ENCODE measurements around the gene SEPTIN3. TPM values are rescaled to one million over a fixed set of nuclear protein-coding genes. Genes with fewer than 3 reads are reported as not detected.

Gene SEPTIN3
- total RNA-seq, 1 donor from 2014 or later: 8.8 TPM

DNA sequence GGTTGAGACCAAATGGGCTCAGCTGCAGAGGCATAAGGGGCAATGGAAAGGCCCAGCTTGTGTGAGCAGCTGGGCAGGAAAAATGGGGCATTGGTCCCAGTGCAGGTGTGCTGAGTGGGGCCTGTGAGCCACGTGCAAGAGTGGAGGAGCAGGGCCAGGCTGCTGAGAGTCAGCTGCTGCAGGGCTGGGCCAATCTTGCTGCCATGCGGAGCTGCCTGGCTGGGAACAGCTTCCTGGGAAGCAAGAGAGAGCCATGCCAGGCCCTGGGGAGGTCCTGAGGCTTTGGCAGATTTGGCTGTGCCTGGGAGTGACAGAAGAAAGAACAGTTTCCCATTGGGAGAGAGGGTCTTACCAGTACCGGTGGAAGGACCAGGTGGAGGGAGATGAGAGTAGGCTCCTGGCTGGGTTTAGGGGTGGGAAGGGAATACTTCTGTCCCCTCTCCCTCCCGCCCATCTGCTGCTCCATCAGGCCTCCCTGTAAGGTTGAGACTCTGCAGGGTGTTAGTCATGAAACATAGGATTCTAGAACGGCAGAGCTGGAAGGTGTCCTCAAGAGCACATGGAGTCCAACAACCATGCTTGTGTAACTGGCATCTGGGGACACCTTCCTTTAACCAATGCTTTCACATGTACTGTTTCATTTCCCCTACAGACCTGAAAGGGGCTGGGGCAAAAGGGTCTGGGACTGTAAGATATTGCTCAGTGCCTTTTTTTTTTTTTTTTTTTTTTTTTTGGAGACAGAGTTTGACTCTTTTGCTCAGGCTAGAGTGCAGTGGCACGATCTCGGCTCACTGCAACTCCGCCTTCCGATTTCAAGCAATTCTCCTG is 10.4 kb downstream of the SEPTIN3 start:
- Mint-ChIP-seq H3K4me3 (no peak overlapping the region), H3K4me1 (peaks cover 9% of the 10 kb centered on the region), H3K9me3 (no peaks in the 10 kb centered on the region), H3K27ac (no peak overlapping the region), H3K36me3 (no peaks in the 10 kb centered on the region), H3K27me3 (ENCODE audit: low read depth) (peaks cover 46% of the 10 kb centered on the region)
- TF ChIP-seq, protein P1, sequence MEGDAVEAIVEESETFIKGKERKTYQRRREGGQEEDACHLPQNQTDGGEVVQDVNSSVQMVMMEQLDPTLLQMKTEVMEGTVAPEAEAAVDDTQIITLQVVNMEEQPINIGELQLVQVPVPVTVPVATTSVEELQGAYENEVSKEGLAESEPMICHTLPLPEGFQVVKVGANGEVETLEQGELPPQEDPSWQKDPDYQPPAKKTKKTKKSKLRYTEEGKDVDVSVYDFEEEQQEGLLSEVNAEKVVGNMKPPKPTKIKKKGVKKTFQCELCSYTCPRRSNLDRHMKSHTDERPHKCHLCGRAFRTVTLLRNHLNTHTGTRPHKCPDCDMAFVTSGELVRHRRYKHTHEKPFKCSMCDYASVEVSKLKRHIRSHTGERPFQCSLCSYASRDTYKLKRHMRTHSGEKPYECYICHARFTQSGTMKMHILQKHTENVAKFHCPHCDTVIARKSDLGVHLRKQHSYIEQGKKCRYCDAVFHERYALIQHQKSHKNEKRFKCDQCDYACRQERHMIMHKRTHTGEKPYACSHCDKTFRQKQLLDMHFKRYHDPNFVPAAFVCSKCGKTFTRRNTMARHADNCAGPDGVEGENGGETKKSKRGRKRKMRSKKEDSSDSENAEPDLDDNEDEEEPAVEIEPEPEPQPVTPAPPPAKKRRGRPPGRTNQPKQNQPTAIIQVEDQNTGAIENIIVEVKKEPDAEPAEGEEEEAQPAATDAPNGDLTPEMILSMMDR (IDR thresholded peaks at IDR 0.05; ENCODE audit: unreplicated experiment): no peak
- no peak for DNase-seq (ENCODE audit: low spot score in 2 of 2, unreplicated experiment in 2 of 2)

GRCh38 chr22:41982865-41983264 is 13.6 kb downstream of the SEPTIN3 start:
- no peaks in the 10 kb centered on the region for H3K36me3 Mint-ChIP-seq
- H3K4me1 Mint-ChIP-seq: no peaks in the 10 kb centered on the region
- TF ChIP-seq, protein P1 (IDR thresholded peaks at IDR 0.05; ENCODE audit: unreplicated experiment): no peak
- no peak for DNase-seq (ENCODE audit: low spot score in 2 of 2, unreplicated experiment in 2 of 2)
- no peak overlapping the region for H3K27ac Mint-ChIP-seq
- peaks cover 26% of the 10 kb centered on the region for H3K27me3 Mint-ChIP-seq (ENCODE audit: low read depth)
- H3K9me3 Mint-ChIP-seq: no peaks in the 10 kb centered on the region
- no peak overlapping the region for H3K4me3 Mint-ChIP-seq

GRCh38 chr22:41983513-41984405 is 14.5 kb downstream of the SEPTIN3 start:
- Mint-ChIP-seq H3K27ac (no peak overlapping the region), H3K36me3 (no peaks in the 10 kb centered on the region), H3K27me3 (ENCODE audit: low read depth) (peaks cover 17% of the 10 kb centered on the region), H3K9me3 (no peaks in the 10 kb centered on the region), H3K4me1 (no peaks in the 10 kb centered on the region), H3K4me3 (no peak overlapping the region)
- no peak for DNase-seq (ENCODE audit: low spot score in 2 of 2, unreplicated experiment in 2 of 2)
- TF ChIP-seq, protein P1 (IDR thresholded peaks at IDR 0.05; ENCODE audit: unreplicated experiment): no peak

- H3K4me3 Mint-ChIP-seq: no peak overlapping the region
- no peak overlapping the region for H3K27ac Mint-ChIP-seq
- peaks cover 6% of the 10 kb centered on the region for H3K27me3 Mint-ChIP-seq (ENCODE audit: low read depth)
- no peaks in the 10 kb centered on the region for H3K4me1 Mint-ChIP-seq
- TF ChIP-seq, protein P1 (IDR thresholded peaks at IDR 0.05; ENCODE audit: unreplicated experiment): no peak
- H3K36me3 Mint-ChIP-seq: no peaks in the 10 kb centered on the region
- no peak for DNase-seq (ENCODE audit: low spot score in 2 of 2, unreplicated experiment in 2 of 2)
- no peaks in the 10 kb centered on the region for H3K9me3 Mint-ChIP-seq
Measured at GRCh38 chr22:41987276-41987675, 18.0 kb downstream of the SEPTIN3 start.

GRCh38 chr22:41989246-41989645 is 20.0 kb downstream of the SEPTIN3 start:
- Mint-ChIP-seq H3K4me3 (no peak overlapping the region), H3K36me3 (peaks cover 4% of the 10 kb centered on the region), H3K27ac (no peak overlapping the region), H3K9me3 (no peaks in the 10 kb centered on the region), H3K4me1 (no peaks in the 10 kb centered on the region), H3K27me3 (ENCODE audit: low read depth) (peaks cover 6% of the 10 kb centered on the region)
- DNase-seq (ENCODE audit: low spot score in 2 of 2, unreplicated experiment in 2 of 2): no peak
- TF ChIP-seq, protein P1 (IDR thresholded peaks at IDR 0.05; ENCODE audit: unreplicated experiment): no peak
